SH-SY5Y (cell line): ENCODE results near the gene FBXL17.

ENCODE experiments used
- GATA2 ChIP-seq: IDR thresholded peaks from 2 replicates; pipeline ENCODE4 v1.6.1; 2011; ENCODE audit warnings: mild to moderate bottlenecking, low read depth, low read length
- GATA3 ChIP-seq: IDR thresholded peaks from 2 replicates; pipeline ENCODE4 v1.6.1; 2011; ENCODE audit warnings: low read depth, mild to moderate bottlenecking, low read length, moderate library complexity

GRCh38 chr5:108375768-108376167 is 6.1 kb downstream of the FBXL17 start:
- no peak for TF ChIP-seq GATA2
- TF ChIP-seq GATA3 = no peak
